Left forelimb (tissue), 1 donor: Measurements from ENCODE around the gene NLGN4Y.

Experiments
- DNase-seq: peaks from one replicate; pipeline ENCODE4 v3.0.0-alpha.2; 2018; ENCODE audit warnings: low spot score

NLGN4Y gene

DNA sequence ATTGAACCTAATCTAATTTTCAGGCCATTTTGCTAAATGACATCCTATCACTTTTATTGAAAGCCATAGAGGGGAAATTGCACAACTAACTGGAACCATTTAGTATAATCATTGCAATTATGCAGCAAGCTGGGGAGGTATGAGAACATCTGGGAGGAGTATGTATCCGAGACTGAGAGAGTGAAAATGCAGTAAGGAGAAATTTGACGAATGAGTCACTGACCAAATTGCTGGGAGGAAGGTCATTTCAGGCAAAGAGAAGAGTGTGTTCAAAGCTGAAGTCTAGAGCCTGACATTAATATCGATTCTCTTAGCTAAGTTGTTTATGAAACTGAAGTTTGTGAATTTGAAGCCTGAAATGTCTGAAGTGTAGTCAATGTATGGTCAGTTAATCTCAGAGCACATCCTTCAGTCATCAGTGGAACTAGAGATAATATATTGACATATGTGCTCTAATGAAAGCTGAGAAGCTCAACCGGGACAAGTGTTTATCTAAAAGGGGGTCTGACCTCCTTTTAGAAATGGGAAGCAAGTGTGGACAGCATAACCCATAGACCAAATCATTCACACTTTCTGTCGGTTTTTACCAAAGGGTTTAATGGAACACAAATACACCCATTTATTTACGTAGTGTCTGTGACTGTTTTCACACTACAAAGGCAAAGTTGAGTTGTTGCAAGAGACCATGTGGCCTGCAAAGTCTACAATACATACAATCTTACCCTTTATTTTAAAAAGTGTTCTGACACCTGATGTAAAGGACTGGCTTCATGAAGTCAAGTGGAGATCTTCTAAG lies 120.0 kb downstream of the NLGN4Y start:
- no peak for DNase-seq

DNA sequence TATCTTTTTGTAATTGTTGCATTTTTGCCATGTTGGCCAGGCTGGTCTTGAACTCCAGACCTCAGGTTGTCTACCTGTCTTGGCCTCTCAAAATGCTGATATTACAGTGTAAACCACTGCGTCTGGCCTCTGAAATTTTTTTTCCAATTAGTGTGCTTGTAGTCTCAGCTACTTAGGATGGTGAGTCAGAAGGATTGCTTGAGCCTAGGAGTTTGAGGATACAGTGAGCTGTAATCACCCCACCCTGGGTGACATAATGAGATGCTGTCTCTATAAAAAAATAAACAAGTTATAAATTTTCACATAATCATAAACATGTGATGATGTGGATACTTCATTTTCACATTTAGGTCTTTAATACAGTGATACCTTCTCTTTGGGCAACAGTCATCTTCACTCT lies 154.9 kb downstream of the NLGN4Y start:
- DNase-seq: no peak

DNA sequence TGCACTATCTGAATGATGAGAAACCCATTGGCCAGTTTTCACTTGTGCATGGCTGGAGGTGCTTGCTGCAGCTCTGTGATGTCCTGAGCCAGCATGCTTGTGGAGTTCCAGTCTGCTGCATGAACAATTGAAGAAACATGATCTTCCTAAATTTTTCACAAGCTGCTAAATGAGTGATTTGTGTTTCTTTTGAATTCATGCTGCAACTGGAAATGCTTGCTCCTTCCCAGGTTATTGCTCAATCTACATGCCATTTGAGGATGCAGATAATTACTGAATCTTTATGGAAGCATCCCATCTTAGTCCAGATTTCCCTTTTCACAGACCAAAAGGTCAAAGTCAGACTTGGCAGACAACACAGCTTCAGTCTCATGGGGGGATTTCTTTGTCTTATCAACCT lies 170.2 kb downstream of the NLGN4Y start:
- no peak for DNase-seq

DNA sequence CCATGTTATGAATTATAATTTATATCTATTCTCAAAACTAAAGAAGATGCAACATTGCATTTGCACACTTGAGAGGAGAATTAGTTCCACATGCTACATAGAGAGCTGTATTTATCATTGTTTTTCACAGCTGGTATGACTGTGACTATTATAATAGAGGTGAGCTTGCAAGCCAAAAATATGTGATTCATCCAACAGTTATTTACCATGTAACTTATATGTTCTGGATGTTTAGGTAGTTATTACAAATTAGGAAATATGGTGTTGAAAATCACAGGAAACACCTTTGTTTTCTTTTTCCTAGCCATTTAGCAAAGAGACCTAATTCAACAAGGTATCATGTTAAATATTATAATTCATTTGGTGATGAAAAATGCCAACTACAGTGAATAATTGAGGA lies 183.8 kb downstream of the NLGN4Y start:
- no peak for DNase-seq

DNA sequence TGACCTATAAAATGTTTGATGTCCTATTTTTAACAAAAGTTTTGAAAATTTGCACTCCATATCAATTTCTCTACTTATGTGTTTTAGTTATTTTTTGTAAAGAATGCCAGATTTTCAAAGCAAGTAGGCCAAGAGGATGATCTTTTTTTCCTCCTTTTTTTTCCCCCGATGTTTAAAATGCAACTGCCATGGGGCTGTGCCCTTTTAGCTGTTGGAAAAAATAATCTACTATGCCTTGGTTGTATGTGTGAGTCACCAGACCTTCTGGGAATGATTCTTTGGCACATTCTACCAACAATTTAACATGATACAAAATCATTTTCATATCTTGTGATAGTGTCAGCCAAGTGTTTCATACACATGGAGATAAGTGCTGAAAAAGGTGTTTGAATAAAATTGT lies 217.3 kb downstream of the NLGN4Y start:
- DNase-seq: no peak

DNA sequence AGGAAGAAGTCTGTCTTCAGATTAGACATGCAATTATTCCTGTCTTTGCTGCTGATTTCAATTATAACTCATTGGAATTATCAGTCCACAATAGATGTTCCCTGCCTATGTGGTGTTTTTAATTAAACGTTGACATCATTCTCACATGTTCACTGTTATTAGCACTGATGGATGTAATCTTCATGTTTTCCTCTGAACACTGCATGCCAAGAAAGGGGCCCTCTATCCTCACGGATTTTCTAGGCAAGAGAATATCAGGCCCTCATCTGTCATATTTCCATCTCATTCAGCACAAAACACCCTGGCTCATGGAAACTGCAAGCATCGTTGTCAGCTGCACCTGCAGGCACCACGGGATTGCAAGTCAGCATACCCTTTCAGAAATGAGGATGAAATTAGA lies 224.0 kb downstream of the NLGN4Y start:
- DNase-seq: no peak

DNA sequence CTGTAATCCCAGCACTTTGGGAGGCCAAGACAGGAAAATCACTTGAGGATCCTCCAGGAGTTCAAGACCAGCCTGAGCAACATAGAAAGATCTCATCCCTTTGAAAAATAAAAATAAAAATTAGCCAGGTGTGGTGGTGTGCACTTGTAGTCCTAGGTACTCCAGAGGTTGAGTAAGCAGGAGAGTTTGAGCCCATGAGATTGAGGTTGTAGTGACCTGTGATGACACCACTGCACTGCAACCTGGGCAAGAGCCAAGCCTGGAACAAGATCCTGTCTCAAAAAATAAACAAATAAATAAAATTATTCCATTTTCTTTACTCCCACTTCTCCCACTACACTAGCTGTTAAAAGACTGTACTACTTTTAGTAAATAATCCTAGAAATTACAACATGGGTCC lies 231.2 kb downstream of the NLGN4Y start:
- no peak for DNase-seq

DNA sequence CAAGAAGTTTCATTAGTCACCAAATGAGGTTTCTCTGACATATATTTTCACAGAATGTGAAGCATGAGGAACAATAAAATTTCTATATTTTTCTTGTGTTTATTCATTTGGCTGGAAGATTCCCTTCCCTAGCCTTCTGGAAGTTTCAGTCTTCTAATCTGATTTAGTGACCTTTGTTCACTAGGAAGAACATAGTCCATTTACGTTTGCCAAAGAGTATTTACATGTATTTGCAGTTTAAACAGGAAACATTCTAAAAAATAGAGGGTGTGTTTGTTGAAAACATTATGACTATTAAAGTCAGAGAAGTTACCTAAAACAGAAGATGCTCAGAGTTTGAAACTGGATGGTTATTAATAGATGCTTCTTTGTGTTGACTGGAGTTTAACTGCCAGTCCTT lies 238.6 kb downstream of the NLGN4Y start:
- no peak for DNase-seq

DNA sequence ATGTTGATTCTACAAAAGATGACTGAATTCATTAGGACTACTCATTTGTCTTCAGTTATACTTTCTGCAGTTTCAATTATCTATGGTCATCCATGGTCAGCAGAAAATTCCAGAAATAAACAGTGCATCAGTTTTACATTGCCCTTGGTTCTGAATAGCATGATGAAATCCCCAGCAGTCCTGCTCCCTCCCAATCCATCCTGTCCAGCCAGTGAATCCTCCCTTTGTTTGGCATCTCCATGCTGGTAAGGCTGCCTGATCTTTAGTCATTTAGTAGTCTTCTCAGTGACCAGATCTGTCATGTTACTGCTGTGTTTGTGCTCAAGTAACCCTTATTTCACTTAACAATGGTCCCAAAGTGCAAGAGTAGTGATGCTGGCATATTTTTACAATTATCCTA lies 239.3 kb downstream of the NLGN4Y start:
- DNase-seq: no peak

DNA sequence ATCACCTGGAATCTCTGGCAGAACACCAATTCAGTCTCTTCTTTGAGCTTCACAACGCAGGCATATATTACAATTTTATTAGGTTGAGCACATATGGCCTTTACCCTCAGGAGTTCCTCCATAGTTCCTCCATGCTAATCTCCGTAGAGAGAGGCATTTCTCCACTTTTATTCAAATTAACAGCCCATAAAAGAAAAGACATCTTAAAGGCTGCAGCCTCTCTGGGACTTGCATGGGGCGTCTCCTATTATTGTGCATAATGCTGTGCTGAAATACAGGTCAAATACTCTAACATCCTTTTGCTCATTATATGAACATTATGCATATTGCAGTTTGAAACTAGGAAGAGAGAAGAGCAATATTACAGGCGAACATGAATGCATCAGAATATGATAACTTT lies 253.9 kb downstream of the NLGN4Y start:
- DNase-seq: no peak

DNA sequence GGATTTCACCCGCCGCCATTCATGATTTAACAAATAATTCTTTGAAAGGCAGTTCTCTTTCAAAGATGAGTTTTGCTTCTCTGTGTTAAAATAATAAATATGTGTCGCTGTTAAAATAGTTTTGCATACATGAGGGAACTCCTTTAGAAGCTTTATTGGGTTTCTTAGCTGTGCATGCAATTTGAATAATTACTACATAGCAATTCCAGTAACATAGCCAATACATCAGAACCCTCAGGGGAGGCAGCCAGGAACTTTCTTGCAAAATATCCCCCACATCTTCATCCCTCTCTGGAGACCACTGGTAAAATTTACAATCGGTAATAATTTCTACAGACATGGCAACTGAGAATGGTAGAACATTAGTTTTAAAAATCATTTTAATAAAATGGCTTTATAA lies 268.8 kb downstream of the NLGN4Y start:
- no peak for DNase-seq

DNA sequence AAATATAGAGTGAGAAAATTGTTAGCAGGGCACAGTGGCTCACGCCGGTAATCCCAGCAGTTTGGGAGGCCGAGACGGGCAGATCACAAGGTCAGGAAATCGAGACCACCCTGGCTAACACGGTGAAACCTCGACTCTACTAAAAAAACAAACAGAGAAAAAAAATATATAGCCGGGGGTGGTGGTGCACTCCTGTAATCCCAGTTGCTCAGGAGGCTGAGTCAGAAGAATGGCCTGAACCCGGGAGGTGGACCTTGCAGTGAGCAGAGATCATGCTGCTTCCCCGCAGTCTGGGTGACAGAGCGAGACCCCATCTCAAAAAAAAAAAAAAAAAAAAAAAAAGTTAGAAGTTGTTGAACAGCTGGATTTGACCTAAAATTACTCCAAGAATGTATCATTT lies 269.3 kb downstream of the NLGN4Y start:
- DNase-seq: no peak

DNA sequence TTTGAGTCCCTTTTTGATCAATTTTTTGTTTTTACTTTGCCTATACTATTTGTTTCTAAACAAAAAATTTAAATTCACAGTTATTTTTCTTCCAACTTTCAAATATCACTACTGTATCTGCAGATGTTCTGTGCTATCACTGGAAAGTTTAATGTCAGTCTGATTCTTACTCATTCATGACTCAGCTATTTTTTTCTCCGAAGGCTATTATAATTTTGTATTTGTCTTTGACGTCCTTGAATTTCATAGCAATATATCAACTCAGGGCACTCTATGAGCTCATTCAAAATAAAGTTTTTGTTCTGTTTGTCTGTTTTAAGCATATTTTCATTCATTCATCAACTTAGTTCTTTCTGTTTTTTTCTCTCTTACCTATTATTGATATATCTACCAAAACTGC lies 273.7 kb downstream of the NLGN4Y start:
- no peak for DNase-seq

DNA sequence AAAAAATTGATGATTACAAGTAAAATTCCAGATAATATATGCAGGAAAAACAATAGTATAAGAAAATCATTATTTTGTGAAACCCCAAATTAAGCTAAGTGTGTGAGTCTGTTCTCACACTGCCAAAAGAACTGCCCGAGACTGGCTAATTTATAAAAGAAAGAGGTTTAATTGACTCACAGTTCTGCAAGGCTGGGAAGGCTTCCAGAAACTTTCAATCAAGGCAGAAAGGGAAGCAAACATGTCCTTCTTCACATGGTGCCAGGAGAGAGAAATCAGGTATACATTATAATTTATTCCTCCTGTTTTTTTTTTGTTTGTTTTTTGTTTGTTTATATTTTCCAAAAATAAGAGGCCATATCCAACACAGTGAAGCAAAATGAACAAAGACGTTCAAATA lies 276.8 kb downstream of the NLGN4Y start:
- no peak for DNase-seq

DNA sequence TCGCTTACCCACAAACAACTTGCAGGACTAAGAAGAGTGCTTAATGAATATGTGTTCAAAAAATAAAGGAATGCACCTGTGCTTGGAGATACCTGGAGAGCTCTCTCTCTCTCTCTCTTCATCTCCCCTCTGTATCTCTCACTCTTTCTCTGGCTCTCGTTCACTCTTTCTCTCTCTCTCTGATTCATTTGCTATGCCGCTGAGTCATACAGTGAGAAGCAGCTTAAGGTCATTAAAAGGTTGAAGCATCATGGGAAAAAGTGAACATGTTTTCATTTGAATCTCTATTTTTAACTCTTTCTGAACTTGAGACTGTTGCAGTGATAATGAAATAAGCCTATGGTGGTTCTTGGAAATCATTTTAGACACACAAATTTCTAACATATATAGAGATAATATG lies 277.8 kb downstream of the NLGN4Y start:
- DNase-seq: no peak

DNA sequence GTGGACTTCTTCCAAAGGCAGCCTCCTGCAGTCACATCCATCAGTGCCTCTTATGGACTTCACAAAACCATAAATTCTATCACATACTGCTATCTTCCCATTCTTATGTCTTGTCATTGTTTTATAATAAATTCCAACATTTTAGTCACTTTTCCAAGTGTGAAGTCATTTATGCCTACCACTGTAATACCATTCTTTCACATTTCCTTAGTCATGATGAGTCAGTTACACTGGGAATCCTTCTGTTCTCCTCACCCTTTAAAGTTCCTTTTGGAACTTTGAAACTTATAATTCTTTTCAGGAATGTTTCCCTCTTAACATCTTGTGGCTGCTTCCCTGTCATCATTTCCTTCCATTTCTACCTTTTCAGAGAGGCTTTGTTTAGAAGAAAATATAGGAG lies 279.7 kb downstream of the NLGN4Y start:
- no peak for DNase-seq

DNA sequence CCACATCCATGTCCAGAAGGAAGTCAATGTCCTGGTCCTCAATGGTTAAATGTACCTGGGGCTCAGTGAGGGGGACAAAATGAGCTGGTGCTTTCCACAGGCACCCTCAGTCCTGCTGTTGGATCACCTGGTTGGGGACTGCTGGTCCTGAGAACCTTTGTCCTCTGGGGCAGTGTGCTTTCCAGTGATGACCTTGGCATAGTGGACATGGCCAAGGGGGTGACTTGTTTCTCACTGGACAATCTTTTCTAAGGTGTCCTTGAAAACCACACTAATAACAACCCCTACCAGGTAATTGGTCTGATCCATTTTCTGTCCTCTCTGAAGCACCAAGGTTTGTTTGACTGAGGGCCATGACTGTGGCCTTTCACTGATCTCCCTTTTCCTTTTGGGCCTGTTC lies 294.1 kb downstream of the NLGN4Y start:
- DNase-seq: no peak

DNA sequence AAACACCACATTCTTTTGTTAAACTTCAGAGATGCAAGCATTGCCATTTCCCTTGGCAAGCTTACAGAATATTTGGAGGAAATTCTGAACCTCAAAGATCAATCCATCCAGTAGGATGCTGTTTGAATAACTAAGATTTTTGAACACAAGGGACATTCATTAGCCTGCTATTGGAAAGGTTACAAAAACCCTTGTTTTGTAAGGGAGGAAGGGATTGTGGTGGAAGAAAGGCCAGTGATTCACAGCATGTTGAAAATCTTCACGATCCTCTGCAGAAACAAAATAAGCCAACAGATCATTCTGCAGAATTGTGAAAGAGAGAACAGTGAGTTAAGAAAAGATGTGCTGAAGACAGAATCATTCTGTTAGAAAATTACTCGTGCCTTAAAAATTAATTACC lies 297.9 kb downstream of the NLGN4Y start:
- no peak for DNase-seq

DNA sequence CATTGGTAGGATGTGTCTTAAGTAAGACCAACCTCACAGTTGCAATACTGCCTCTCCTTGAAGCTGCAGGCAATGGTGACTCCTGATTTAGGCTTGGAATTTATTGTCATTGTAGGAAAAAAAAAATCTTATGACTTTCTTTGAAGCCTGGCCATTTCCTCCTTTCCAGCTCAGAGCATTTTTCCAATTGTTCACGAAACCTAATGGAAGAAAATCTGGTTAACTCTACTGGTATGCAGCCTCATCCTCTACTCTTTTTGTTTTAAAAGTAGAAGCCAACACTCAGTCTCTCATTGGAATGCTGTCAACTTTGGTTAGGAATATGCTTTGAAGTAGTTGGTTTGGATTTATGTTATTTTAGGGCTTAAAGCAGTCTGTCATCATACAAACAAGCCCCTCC lies 298.6 kb downstream of the NLGN4Y start:
- DNase-seq: no peak

DNA sequence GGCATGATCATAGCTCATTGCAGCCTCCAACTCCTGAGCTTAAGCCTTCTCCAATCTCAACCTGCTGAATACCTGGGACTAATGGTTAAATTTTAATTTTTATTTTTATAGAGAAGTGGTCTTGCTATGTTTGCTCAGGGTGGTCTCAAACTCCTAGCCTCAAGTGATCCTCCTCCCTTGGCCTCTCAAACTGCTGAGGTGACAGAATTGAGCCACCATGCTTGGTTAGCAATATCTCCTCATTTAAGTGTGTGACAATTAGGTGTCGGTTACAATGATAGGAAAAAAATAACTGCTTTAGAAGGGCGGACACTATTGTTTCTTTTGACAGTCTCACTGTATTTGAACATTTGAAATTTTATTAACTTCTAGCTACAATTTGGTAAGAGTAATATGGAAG lies 300.3 kb downstream of the NLGN4Y start:
- no peak for DNase-seq

DNA sequence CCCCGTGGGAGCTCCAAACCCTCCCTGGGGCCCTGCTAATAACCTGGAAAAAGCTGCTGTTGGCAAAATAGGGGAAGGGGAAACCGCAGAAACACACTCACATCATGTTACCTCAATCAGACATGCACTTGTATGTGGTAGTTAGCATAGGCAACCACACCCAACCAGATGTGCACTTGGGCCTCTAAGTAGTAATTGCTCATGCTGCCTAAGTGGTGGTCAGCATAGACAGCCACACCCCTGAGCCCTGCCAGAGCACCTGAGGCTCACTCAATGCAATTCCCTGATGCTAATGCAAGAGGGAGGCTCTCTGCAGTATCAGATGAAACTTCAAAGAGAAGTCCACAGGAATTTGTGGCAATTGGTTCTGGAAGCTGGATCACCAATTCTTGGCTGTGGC lies 301.4 kb downstream of the NLGN4Y start:
- no peak for DNase-seq

DNA sequence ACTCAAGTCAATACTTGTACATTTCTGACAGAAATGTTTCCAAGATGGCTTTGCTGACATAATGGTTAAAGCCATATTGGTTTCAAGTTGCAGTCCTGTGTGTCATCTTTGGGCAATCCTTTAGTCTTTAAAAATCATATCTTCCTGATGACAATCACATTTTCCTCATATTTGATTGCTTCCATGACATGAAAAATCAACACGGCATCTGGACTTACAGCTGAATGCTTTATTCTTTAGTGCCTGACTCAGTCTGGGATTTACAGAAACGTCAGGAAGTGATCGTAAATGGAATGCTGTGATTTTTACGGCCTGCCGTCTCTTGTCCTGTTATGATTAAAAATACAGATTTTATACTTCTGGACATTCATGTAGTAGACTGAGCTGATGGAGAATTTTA lies 304.2 kb downstream of the NLGN4Y start:
- no peak for DNase-seq

DNA sequence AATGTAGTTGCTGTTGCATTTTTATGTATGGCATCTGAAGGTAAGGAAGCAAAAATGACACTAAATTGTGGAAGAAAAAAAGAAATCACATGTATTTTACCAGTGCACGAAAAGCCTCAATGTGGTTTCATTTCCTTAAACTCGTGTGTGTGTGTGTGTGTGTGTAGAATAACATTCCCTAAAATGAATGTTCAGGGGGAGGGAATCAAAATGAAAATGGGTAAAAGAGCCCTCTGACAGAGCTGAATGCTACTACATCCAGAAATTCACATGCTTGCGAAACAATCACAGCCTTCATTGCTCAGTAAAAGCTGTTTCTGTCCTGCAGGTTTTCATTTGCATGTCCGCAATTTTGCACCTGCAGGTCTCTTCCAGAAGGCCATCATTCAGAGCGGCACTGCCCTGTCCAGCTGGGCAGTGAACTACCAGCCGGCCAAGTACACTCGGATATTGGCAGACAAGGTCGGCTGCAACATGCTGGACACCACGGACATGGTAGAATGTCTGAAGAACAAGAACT lies 305.1 kb downstream of the NLGN4Y start:
- no peak for DNase-seq
